HG03378 (cell line): ENCODE results near the gene PAFAH2.

Source experiments
- ATAC-seq: cut with Tn5 transposase; IDR thresholded peaks from one replicate; pipeline ENCODE4 v1.9.1; 2021; ENCODE audit warnings: mild to moderate bottlenecking, moderate library complexity; ENCODE audit not compliant: unreplicated experiment

The PAFAH2 gene

GRCh38 chr1:25997828-25998761, at the start of gene PAFAH2:
TSS of gene PAFAH2 (minus strand) at chr1:25998063. CDS start at chr1:25990816, 7,247 bp downstream.
- peak; percentile 95 for ATAC-seq

- no peak for ATAC-seq
Measured at GRCh38 chr1:26047278-26047874, 49.5 kb upstream of the PAFAH2 start.

GRCh38 chr1:26046246-26047095, 48.6 kb upstream of the PAFAH2 start:
- ATAC-seq = no peak

- no peak for ATAC-seq
Measured at GRCh38 chr1:26045722-26046245, 47.9 kb upstream of the PAFAH2 start, which contains the start of gene SLC30A2. TSS of gene SLC30A2 (minus strand) at chr1:26046118. CDS start at chr1:26045896, 222 bp downstream.

- no peak for ATAC-seq
Measured at GRCh38 chr1:26044971-26045721, 47.3 kb upstream of the PAFAH2 start.

GRCh38 chr1:26044414-26044813, 46.6 kb upstream of the PAFAH2 start:
- ATAC-seq = no peak

- no peak for ATAC-seq
Measured at GRCh38 chr1:26043765-26044164, 45.9 kb upstream of the PAFAH2 start.

- no peak for ATAC-seq
Measured at GRCh38 chr1:26041978-26042377, 44.1 kb upstream of the PAFAH2 start.

GRCh38 chr1:26041401-26041800, 43.5 kb upstream of the PAFAH2 start:
- ATAC-seq = no peak

- ATAC-seq = no peak
Measured at GRCh38 chr1:26038904-26039303, 41.0 kb upstream of the PAFAH2 start.

- ATAC-seq = no peak
Measured at GRCh38 chr1:26038477-26038876, 40.6 kb upstream of the PAFAH2 start.

- ATAC-seq = no peak
Measured at GRCh38 chr1:26037904-26038303, 40.0 kb upstream of the PAFAH2 start.

GRCh38 chr1:26036756-26037281, 39.0 kb upstream of the PAFAH2 start:
- no peak for ATAC-seq

GRCh38 chr1:26035959-26036755, 38.3 kb upstream of the PAFAH2 start:
- ATAC-seq = peak; percentile 44

- peak; percentile 71 for ATAC-seq
Measured at GRCh38 chr1:26035203-26035958, 37.5 kb upstream of the PAFAH2 start.

GRCh38 chr1:26034504-26035202, 36.8 kb upstream of the PAFAH2 start:
- no peak for ATAC-seq

- ATAC-seq = no peak
Measured at GRCh38 chr1:26032656-26033357, 34.9 kb upstream of the PAFAH2 start.
